ENCODE measurements around the gene WRAP73.

GRCh38 chr1:3638027-3638426 is 11.9 kb downstream of the WRAP73 start:
- TF ChIP-seq POLR2AphosphoS5 (IDR thresholded peaks at IDR 0.05) (no peak), CTCF (IDR thresholded peaks at IDR 0.05) (no peak), EP300 (IDR thresholded peaks at IDR 0.05) (no peak)

Measured in stomach (tissue), 4 donors.